H1 (cell line): ENCODE data around the gene TMEM174. TPM values are rescaled to one million over a fixed set of nuclear protein-coding genes. Genes with fewer than 3 reads are reported as not detected.

Experiments used
- ATF3 ChIP-seq: IDR thresholded peaks from 2 replicates; pipeline ENCODE4 v1.6.1; 2011; ENCODE audit warnings: low read depth, mild to moderate bottlenecking, low read length; ENCODE audit not compliant: insufficient read depth
- CBX5 ChIP-seq: fragments of 300-800, 300-1000 bp; sonication (generic); IDR thresholded peaks from 2 replicates; pipeline ENCODE4 v1.7.1; 2016; ENCODE audit warnings: antibody characterized with exemption, low read length, low read depth
- CHD2 ChIP-seq: IDR thresholded peaks from 2 replicates; pipeline ENCODE4 v1.6.1; 2012; ENCODE audit warnings: low read length, improper control_type of control experiment
- CHD7 ChIP-seq: fragments of 300-600 bp; sonication (generic); IDR thresholded peaks from 2 replicates; pipeline ENCODE4 v1.7.1; 2012; ENCODE audit warnings: low read length, moderate library complexity, mild to moderate bottlenecking, inconsistent platforms; ENCODE audit not compliant: insufficient replicate concordance
- CTCF ChIP-seq, 3 experiments: IDR thresholded peaks; 1 replicate in 2 of 3; 2 replicates in 1 of 3; pipeline versions ENCODE4 v1.5.1 to v1.6.1; 2011; ENCODE audit warnings: low read length in 3 of 3, mild to moderate bottlenecking in 3 of 3, inconsistent platforms in 2 of 3, low read depth in 1 of 3, moderate library complexity in 1 of 3; ENCODE audit not compliant: insufficient read depth in 1 of 3; ENCODE audit errors: control extremely low read depth in 1 of 3
- EZH2 ChIP-seq: fragments of 200-600 bp; sonication (generic); IDR thresholded peaks from 2 replicates; pipeline ENCODE4 v1.7.1; 2012; ENCODE audit warnings: low read depth, mild to moderate bottlenecking, moderate library complexity, low read length, inconsistent platforms; ENCODE audit not compliant: severe bottlenecking
- MAX ChIP-seq: IDR thresholded peaks from 2 replicates; pipeline ENCODE4 v1.6.1; 2012; ENCODE audit warnings: inconsistent platforms
- TAF1 ChIP-seq: IDR thresholded peaks from 2 replicates; pipeline ENCODE4 v1.6.1; 2011; ENCODE audit warnings: mild to moderate bottlenecking, low read depth, low read length
- polyA plus RNA-seq, 7 experiments: library from polyadenylated mRNA; depleted of rRNA in 3 of 7; stranded (reverse) in 5 of 7; unstranded in 2 of 7; fragments of >200 nt in 5 of 7; fragments of 200-250 nt in 2 of 7; gene quantifications; 1 replicate in 5 of 7; 2 replicates in 1 of 7; 4 replicates in 1 of 7; pipeline versions ENCODE4 v1.2.1 to v1.2.3, GENCODE V29; 2011 to 2013; ENCODE audit warnings: missing spikeins in 2 of 7, mixed read lengths in 2 of 7
- total RNA-seq: library from RNA; stranded (reverse); fragmentation: NEBNext Ultra II Directional; extraction: Animal tissue kit (Norgen Biotek cat#: 25700); gene quantifications from 2 replicates; pipeline ENCODE4 v1.2.1, GENCODE V29; 2021

The TMEM174 gene
- total and polyA plus RNA-seq, 2 of the 8 experiments (the other 6 are each of a cell fraction or from before 2014, with no cell fraction given), result not detected

- TF ChIP-seq CTCF (IDR thresholded peaks at IDR 0.05; ENCODE audit: control extremely low read depth in 1 of 3, insufficient read depth in 1 of 3, low read depth in 1 of 3, low read length in 3 of 3), result no peak
- no peak for TF ChIP-seq ATF3
- no peak for TF ChIP-seq CBX5
- TF ChIP-seq CHD2, result no peak
- no peak for TF ChIP-seq EZH2
- no peak for TF ChIP-seq TAF1
- TF ChIP-seq MAX, result no peak
- no peak for TF ChIP-seq CHD7
These were observed 40.6 kb downstream of the TMEM174 start (continued) for GRCh38 chr5:73213566-73213998.
